ENCODE measurements around the gene HRH2.

Gene HRH2

DNA sequence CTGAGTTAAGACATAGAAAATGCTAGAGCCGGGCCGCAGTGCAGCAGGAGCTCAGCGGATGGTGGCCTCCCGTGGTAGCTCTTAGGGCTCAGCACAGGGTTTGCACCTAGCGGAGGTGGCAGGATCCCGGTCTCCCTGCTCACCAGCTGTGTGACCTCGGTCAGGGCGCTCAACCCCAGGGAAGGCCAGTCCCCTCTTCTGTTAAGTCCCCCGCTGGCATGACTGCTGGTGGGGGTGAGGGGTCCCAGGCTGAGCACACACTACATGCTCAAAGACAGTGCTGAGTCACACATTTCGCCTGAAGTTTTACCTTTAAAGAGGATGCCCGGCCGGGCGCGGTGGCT, 39.0 kb downstream of the HRH2 start:
- peaks cover 0 to 5% of the 10 kb centered on the region in 2 donors for H3K4me1 ChIP-seq (ENCODE audit: control insufficient read depth in 2 of 2, insufficient read depth in 2 of 2, low read length in 2 of 2)
- H3K27me3 ChIP-seq (ENCODE audit: control insufficient read depth in 2 of 2, insufficient read depth in 2 of 2, low read length in 2 of 2) = no peaks in the 10 kb centered on the region
- no peaks in the 10 kb centered on the region for H3K9me3 ChIP-seq (ENCODE audit: control insufficient read depth in 2 of 2, low read length in 2 of 2)
- no peak overlapping the region for H3K4me3 ChIP-seq (ENCODE audit: low read length in 2 of 2)
- no peaks in the 10 kb centered on the region for H3K36me3 ChIP-seq (ENCODE audit: control insufficient read depth in 2 of 2, insufficient read depth in 2 of 2, low read length in 2 of 2)
- no peak overlapping the region for H3K9ac ChIP-seq (ENCODE audit: low read depth in 1 of 2, low read length in 2 of 2)
- no peak overlapping the region for H3K27ac ChIP-seq (ENCODE audit: low read depth in 2 of 2, low read length in 2 of 2)

DNA sequence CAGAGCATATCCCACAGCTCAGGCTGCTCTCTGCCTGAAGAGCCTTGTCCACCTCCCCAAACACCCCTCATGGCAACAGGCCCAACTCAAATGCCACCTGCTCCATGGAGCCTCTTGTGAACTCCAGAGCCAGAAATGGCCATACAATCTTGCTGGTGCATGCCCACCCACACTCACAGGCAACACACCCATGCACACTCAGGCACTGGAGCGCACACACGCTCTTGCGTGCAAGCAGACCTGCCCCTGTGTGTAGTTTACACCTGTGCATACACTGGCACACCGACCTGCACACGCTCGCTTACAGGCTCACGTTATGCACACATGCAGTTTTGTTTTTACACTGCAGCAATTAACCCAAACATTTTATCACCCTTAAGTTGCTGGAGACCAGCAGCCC, 40.0 kb downstream of the HRH2 start:
- peaks cover 0 to 5% of the 10 kb centered on the region in 2 donors for H3K4me1 ChIP-seq (ENCODE audit: control insufficient read depth in 2 of 2, insufficient read depth in 2 of 2, low read length in 2 of 2)
- H3K27ac ChIP-seq (ENCODE audit: low read depth in 2 of 2, low read length in 2 of 2) = no peak overlapping the region
- no peak overlapping the region for H3K4me3 ChIP-seq (ENCODE audit: low read length in 2 of 2)
- no peaks in the 10 kb centered on the region for H3K9me3 ChIP-seq (ENCODE audit: control insufficient read depth in 2 of 2, low read length in 2 of 2)
- H3K36me3 ChIP-seq (ENCODE audit: control insufficient read depth in 2 of 2, insufficient read depth in 2 of 2, low read length in 2 of 2) = no peaks in the 10 kb centered on the region
- no peaks in the 10 kb centered on the region for H3K27me3 ChIP-seq (ENCODE audit: control insufficient read depth in 2 of 2, insufficient read depth in 2 of 2, low read length in 2 of 2)
- no peak overlapping the region for H3K9ac ChIP-seq (ENCODE audit: low read depth in 1 of 2, low read length in 2 of 2)

DNA sequence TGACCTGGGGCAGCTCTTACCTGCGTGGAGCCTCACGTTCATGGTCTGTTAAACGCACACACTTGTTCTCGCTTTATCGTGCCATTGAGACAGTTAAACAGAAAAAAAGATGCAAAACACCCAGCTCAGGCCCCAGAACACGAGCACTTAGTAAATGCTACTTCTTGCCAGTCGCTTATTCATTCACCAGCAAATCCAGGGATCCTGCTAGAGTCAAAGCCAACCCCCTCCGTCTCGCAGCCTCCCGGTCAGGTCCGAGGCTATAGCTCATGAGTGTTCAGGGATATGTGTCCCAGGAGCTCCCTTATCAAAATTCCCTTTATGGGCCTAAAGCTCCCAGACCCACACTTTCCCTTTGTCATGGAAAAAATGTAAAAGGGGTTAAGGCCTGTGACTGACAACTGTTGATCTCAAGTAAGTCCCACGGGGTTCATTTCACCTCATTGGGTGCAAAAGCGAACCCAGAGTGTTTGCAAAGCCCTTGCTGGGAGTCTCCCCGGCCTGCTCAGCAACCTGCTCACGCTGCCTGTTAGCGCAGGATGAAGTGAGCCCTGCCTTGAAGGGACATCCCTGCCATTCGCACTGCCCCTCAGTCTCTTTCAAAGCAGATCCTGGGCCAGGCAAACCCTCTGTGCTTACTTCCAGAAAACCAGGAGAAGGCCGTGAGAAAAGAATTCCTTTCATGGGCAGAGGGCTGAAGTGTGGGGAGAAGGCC, 40.7 kb downstream of the HRH2 start:
- Histone ChIP-seq H3K27me3 (ENCODE audit: control insufficient read depth in 2 of 2, insufficient read depth in 2 of 2, low read length in 2 of 2) (no peaks in the 10 kb centered on the region), H3K4me1 (ENCODE audit: control insufficient read depth in 2 of 2, insufficient read depth in 2 of 2, low read length in 2 of 2) (peaks cover 0 to 5% of the 10 kb centered on the region in 2 donors), H3K9me3 (ENCODE audit: control insufficient read depth in 2 of 2, low read length in 2 of 2) (no peaks in the 10 kb centered on the region), H3K27ac (ENCODE audit: low read depth in 2 of 2, low read length in 2 of 2) (no peak overlapping the region), H3K4me3 (ENCODE audit: low read length in 2 of 2) (no peak overlapping the region), H3K36me3 (ENCODE audit: control insufficient read depth in 2 of 2, insufficient read depth in 2 of 2, low read length in 2 of 2) (no peaks in the 10 kb centered on the region), H3K9ac (ENCODE audit: low read depth in 1 of 2, low read length in 2 of 2) (no peak overlapping the region)

DNA sequence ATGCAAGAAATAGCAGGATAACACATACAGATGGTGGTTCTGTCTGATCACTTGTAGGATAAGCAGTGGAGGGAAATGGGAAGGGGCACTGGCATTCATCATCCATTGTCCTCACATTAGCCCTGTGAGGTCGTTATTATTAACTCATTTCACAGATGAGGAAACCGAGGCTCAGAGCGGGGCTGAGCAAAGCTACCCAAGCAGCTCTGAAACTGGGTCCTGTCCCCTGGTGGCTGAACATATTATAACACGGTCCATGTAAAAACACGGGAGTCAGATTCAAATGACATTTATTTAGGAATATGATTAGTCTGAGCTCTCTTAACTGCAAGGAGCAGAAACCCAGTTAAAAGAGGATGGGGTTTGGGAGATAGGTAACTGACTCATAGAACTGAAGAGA, 43.1 kb downstream of the HRH2 start:
- Histone ChIP-seq H3K27me3 (ENCODE audit: control insufficient read depth in 2 of 2, insufficient read depth in 2 of 2, low read length in 2 of 2) (no peaks in the 10 kb centered on the region), H3K27ac (ENCODE audit: low read depth in 2 of 2, low read length in 2 of 2) (no peak overlapping the region), H3K4me1 (ENCODE audit: control insufficient read depth in 2 of 2, insufficient read depth in 2 of 2, low read length in 2 of 2) (peaks cover 0 to 5% of the 10 kb centered on the region in 2 donors), H3K9me3 (ENCODE audit: control insufficient read depth in 2 of 2, low read length in 2 of 2) (no peaks in the 10 kb centered on the region), H3K9ac (ENCODE audit: low read depth in 1 of 2, low read length in 2 of 2) (no peak overlapping the region), H3K36me3 (ENCODE audit: control insufficient read depth in 2 of 2, insufficient read depth in 2 of 2, low read length in 2 of 2) (no peaks in the 10 kb centered on the region), H3K4me3 (ENCODE audit: low read length in 2 of 2) (no peak overlapping the region)

DNA sequence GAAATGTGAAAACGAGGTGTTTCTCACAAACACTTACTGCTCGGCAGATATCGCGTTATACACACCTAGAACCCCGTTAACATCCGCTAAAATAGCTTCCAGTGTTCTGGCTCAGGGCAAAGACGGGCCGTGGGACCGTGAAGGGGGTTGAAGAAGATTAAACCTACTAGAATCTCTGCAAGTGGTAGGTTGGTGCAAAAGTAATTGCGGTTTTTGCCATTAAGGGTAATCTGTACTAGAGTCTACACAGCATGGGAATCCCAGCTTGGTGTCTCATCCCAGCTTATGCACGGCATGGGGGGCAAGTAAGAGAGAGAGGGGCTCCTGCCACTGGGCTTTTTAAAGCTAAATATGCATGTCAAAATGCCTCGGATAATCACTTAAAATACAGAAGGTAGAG, 43.9 kb downstream of the HRH2 start:
- Histone ChIP-seq H3K9me3 (ENCODE audit: control insufficient read depth in 2 of 2, low read length in 2 of 2) (no peaks in the 10 kb centered on the region), H3K9ac (ENCODE audit: low read depth in 1 of 2, low read length in 2 of 2) (no peak overlapping the region), H3K27ac (ENCODE audit: low read depth in 2 of 2, low read length in 2 of 2) (no peak overlapping the region), H3K27me3 (ENCODE audit: control insufficient read depth in 2 of 2, insufficient read depth in 2 of 2, low read length in 2 of 2) (no peaks in the 10 kb centered on the region), H3K4me3 (ENCODE audit: low read length in 2 of 2) (no peak overlapping the region), H3K36me3 (ENCODE audit: control insufficient read depth in 2 of 2, insufficient read depth in 2 of 2, low read length in 2 of 2) (no peaks in the 10 kb centered on the region), H3K4me1 (ENCODE audit: control insufficient read depth in 2 of 2, insufficient read depth in 2 of 2, low read length in 2 of 2) (no peaks in the 10 kb centered on the region)

DNA sequence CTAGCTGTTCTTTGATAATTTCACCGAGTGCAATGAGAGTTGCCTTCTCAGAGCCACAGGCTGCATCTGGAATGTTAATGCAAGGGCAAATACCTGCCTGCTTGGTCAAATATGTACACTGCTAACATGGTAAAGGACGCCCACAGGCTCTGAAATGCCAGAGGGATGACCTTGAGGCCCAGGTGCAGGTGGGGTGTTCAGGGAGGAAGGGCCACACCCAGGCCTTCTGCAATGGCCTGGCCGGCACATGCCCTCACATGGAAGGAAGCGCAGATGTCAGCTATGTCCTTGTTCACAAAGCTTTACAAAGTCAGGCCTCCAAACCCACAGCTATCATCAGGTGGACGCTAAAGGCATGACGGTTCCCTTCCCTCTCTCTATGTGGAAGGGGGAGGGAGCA, 48.6 kb downstream of the HRH2 start:
- H3K4me1 ChIP-seq (ENCODE audit: control insufficient read depth in 2 of 2, insufficient read depth in 2 of 2, low read length in 2 of 2) = no peaks in the 10 kb centered on the region
- H3K27ac ChIP-seq (ENCODE audit: low read depth in 2 of 2, low read length in 2 of 2) = no peak overlapping the region
- H3K9ac ChIP-seq (ENCODE audit: low read depth in 1 of 2, low read length in 2 of 2) = no peak overlapping the region
- no peaks in the 10 kb centered on the region for H3K9me3 ChIP-seq (ENCODE audit: control insufficient read depth in 2 of 2, low read length in 2 of 2)
- H3K4me3 ChIP-seq (ENCODE audit: low read length in 2 of 2) = no peak overlapping the region
- H3K27me3 ChIP-seq (ENCODE audit: control insufficient read depth in 2 of 2, insufficient read depth in 2 of 2, low read length in 2 of 2) = no peaks in the 10 kb centered on the region
- H3K36me3 ChIP-seq (ENCODE audit: control insufficient read depth in 2 of 2, insufficient read depth in 2 of 2, low read length in 2 of 2) = no peaks in the 10 kb centered on the region

DNA sequence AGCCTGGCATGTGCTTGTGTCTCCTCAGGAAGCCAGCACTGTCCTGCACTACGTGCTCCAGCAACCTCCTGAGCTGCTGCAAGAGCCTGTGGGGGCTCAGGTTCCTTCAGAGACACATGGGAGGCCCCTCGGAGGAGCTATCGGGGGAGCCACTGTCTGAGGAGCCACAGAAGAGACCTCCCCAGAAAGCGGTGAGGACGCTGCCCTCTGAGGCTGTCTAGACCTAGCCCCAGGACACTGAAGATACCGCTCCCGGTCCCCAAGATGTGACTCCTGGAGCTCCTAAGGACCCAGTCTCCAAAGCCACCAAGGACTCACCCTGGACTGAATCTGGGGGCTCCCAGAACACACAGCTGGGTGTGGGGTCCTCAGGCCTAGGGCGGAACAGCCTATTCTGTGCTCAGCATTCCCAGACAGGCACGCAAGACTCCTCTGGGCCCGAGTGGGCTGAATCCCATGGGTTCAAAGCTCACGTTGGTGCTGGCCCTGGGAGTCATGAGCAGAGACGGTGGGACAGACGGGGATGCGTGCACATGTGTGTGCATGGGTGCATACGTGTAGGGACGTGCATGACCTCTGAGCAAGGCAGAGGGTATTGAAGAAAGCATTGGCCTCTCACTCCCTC, 50.0 kb downstream of the HRH2 start:
- H3K36me3 ChIP-seq (ENCODE audit: control insufficient read depth in 2 of 2, insufficient read depth in 2 of 2, low read length in 2 of 2) = no peaks in the 10 kb centered on the region
- no peaks in the 10 kb centered on the region for H3K4me1 ChIP-seq (ENCODE audit: control insufficient read depth in 2 of 2, insufficient read depth in 2 of 2, low read length in 2 of 2)
- H3K4me3 ChIP-seq (ENCODE audit: low read length in 2 of 2) = no peak overlapping the region
- no peaks in the 10 kb centered on the region for H3K27me3 ChIP-seq (ENCODE audit: control insufficient read depth in 2 of 2, insufficient read depth in 2 of 2, low read length in 2 of 2)
- no peaks in the 10 kb centered on the region for H3K9me3 ChIP-seq (ENCODE audit: control insufficient read depth in 2 of 2, low read length in 2 of 2)
- H3K9ac ChIP-seq (ENCODE audit: low read depth in 1 of 2, low read length in 2 of 2) = no peak overlapping the region
- H3K27ac ChIP-seq (ENCODE audit: low read depth in 2 of 2, low read length in 2 of 2) = no peak overlapping the region

DNA sequence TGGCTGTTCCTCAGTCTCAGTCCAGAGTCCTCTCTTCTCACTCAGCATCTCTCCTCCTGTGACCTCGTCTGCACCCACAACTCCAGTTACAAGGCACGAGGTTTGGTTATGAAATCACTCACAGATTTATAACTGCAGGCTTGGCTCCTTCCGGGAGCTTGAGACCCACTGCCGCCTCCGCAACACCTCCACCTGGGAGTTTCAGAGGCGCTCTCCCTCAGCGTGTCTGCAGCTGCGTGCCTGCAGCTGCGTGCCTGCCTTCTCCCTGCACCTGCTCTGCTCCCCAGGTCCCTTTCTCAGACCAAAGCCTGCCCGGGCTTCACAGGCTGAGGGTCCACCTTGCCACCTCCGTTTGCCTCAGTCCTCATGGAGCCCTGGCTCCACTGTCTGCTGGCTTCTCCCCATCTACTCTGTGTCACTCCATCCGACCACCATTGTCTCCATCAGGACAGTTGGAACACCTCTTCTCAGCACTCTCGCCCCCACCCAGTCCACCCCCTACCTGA, 51.5 kb downstream of the HRH2 start:
- H3K27ac ChIP-seq (ENCODE audit: low read depth in 2 of 2, low read length in 2 of 2) = no peak overlapping the region
- no peak overlapping the region for H3K9ac ChIP-seq (ENCODE audit: low read depth in 1 of 2, low read length in 2 of 2)
- no peaks in the 10 kb centered on the region for H3K27me3 ChIP-seq (ENCODE audit: control insufficient read depth in 2 of 2, insufficient read depth in 2 of 2, low read length in 2 of 2)
- no peaks in the 10 kb centered on the region for H3K4me1 ChIP-seq (ENCODE audit: control insufficient read depth in 2 of 2, insufficient read depth in 2 of 2, low read length in 2 of 2)
- no peaks in the 10 kb centered on the region for H3K9me3 ChIP-seq (ENCODE audit: control insufficient read depth in 2 of 2, low read length in 2 of 2)
- H3K36me3 ChIP-seq (ENCODE audit: control insufficient read depth in 2 of 2, insufficient read depth in 2 of 2, low read length in 2 of 2) = no peaks in the 10 kb centered on the region
- H3K4me3 ChIP-seq (ENCODE audit: low read length in 2 of 2) = no peak overlapping the region

DNA sequence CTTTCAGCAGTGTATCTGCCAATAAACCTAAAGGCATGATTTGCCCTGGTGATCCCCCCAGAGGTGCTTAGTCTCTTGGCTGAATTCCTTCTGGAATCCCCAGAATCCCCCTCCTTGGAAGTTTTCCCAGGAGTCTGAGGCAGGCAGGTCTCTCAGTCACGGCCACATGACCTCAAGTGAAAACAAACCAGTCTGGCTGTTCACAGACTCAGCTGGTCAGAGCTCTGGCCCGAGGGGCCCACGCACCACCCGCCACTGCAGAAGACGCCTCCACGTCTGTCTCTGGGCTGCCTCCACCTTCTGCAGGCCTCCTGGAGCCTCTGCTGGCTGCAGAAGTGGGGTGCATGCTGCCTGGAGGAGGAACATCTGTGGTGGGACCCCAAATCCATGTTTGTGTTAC, 52.5 kb downstream of the HRH2 start:
- no peaks in the 10 kb centered on the region for H3K36me3 ChIP-seq (ENCODE audit: control insufficient read depth in 2 of 2, insufficient read depth in 2 of 2, low read length in 2 of 2)
- H3K4me3 ChIP-seq (ENCODE audit: low read length in 2 of 2) = no peak overlapping the region
- no peaks in the 10 kb centered on the region for H3K9me3 ChIP-seq (ENCODE audit: control insufficient read depth in 2 of 2, low read length in 2 of 2)
- H3K9ac ChIP-seq (ENCODE audit: low read depth in 1 of 2, low read length in 2 of 2) = no peak overlapping the region
- H3K27me3 ChIP-seq (ENCODE audit: control insufficient read depth in 2 of 2, insufficient read depth in 2 of 2, low read length in 2 of 2) = no peaks in the 10 kb centered on the region
- H3K27ac ChIP-seq (ENCODE audit: low read depth in 2 of 2, low read length in 2 of 2) = no peak overlapping the region
- H3K4me1 ChIP-seq (ENCODE audit: control insufficient read depth in 2 of 2, insufficient read depth in 2 of 2, low read length in 2 of 2) = no peaks in the 10 kb centered on the region

DNA sequence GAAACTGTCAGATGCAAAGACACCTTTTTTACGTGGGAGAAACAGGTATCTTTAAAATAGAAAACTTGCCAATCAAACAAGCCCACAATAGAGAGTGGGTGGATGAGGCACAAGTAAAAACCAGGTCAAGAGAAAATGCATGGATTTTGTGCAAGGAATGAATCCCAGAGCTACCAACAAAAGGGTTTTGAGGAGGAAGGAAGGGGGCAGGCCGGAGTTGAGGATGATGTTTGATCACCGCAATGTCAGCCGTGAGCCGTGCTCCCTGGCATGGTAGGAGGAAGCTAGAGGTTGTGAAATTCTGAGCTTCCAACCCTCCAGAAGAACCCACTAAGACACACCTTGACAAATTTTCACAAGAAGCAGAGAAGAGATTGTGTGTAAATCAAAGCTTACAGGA, 53.2 kb downstream of the HRH2 start:
- Histone ChIP-seq H3K36me3 (ENCODE audit: control insufficient read depth in 2 of 2, insufficient read depth in 2 of 2, low read length in 2 of 2) (no peaks in the 10 kb centered on the region), H3K4me1 (ENCODE audit: control insufficient read depth in 2 of 2, insufficient read depth in 2 of 2, low read length in 2 of 2) (no peaks in the 10 kb centered on the region), H3K4me3 (ENCODE audit: low read length in 2 of 2) (no peak overlapping the region), H3K27ac (ENCODE audit: low read depth in 2 of 2, low read length in 2 of 2) (no peak overlapping the region), H3K9me3 (ENCODE audit: control insufficient read depth in 2 of 2, low read length in 2 of 2) (no peaks in the 10 kb centered on the region), H3K9ac (ENCODE audit: low read depth in 1 of 2, low read length in 2 of 2) (no peak overlapping the region), H3K27me3 (ENCODE audit: control insufficient read depth in 2 of 2, insufficient read depth in 2 of 2, low read length in 2 of 2) (no peaks in the 10 kb centered on the region)

Measured in mucosa of rectum (tissue), 2 donors.